T-helper 1 cell treated with Interleukin-12 subunit alpha and Interleukin-12 subunit beta and Interleukin-4 antibody, amounts not matched to agents 30 μg/mL and 1 μg/mL, for 36 hours (primary cell): ENCODE measurements around the gene ITGBL1.
A peak's percentile ranks its signal among the peaks of the same experiment; 100 is the strongest.

Experiments used
- H3K27ac Mint-ChIP-seq: one replicate; pipeline ENCODE4 v1.8.0; 2021; ENCODE audit warnings: mild to moderate bottlenecking, mixed read lengths
- H3K27me3 Mint-ChIP-seq: one replicate; pipeline ENCODE4 v1.8.0; 2021; ENCODE audit warnings: low read depth, mixed read lengths
- H3K36me3 Mint-ChIP-seq: one replicate; pipeline ENCODE4 v1.8.0; 2021; ENCODE audit warnings: low read depth, mixed read lengths
- H3K4me1 Mint-ChIP-seq: one replicate; pipeline ENCODE4 v1.8.0; 2021; ENCODE audit warnings: low read depth, mixed read lengths
- H3K4me3 Mint-ChIP-seq: one replicate; pipeline ENCODE4 v1.8.0; 2021; ENCODE audit warnings: mild to moderate bottlenecking, moderate library complexity, mixed read lengths
- H3K9me3 Mint-ChIP-seq: one replicate; pipeline ENCODE4 v1.8.0; 2021; ENCODE audit warnings: mixed read lengths

The ITGBL1 gene

DNA sequence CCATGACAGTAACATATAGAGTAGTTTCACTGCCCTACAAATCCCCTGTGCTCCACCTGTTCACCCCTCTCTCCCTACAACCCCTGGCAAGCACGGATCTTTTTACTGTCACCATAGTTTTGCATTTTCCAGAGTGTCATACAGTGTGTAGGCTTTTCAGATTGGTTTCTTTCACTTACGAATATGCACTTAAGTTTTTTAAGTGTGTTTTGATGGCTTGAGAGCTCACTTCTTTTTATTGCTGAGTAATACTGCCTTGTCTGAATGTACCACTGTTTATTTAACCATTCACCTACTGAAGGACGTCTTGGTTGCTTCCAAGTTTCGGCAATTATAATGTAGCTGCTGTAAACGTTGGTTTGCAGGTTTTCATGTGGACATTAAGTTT, 175.1 kb downstream of the ITGBL1 start:
- Mint-ChIP-seq H3K4me1 (peaks cover 18% of the 10 kb centered on the region), H3K36me3 (no peaks in the 10 kb centered on the region), H3K9me3 (no peaks in the 10 kb centered on the region), H3K4me3 (peak overlapping the region; percentile 38), H3K27me3 (peaks cover 15% of the 10 kb centered on the region), H3K27ac (peak overlapping the region; percentile 58)

DNA sequence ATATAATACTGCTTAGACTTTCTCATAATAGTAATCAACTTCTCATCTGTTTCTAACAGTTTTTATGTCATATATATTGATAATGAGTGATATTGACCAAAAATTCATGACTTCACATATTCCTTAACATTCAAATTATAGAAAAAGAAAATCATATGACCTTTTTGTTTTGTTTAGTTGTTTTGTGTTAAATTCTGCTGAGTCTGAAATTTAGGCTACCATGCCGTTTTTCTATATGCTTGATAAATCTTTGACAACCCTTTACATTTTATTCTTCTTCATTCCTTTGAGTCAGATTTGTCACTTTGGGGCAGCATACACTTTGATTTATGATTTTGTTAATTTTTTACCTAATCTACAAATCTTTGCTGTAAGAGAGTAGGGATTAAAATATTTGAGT, 176.4 kb downstream of the ITGBL1 start:
- H3K27ac Mint-ChIP-seq = no peak overlapping the region
- no peaks in the 10 kb centered on the region for H3K9me3 Mint-ChIP-seq
- no peaks in the 10 kb centered on the region for H3K36me3 Mint-ChIP-seq
- H3K4me1 Mint-ChIP-seq = peaks cover 18% of the 10 kb centered on the region
- H3K4me3 Mint-ChIP-seq = no peak overlapping the region
- H3K27me3 Mint-ChIP-seq = peaks cover 23% of the 10 kb centered on the region

DNA sequence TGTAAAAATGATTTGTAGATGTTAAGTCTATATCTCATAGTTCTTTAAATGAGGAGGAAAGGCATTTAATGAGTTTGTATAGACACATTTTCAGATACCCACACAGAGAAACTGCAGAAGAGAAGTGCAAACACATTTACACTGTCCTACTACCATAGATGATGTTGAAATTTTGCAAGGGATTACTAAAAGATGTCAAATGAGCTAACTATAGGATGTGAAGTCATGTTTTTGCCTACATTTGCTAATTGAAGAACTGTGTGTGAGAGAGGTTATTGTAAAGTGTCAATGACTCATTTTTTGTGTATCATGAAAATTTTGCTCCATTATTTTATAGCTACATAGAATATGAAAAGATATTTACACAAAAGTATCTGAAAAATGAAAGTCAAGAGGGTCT, 178.9 kb downstream of the ITGBL1 start:
- Mint-ChIP-seq H3K4me3 (no peak overlapping the region), H3K9me3 (no peaks in the 10 kb centered on the region), H3K27me3 (peaks cover 30% of the 10 kb centered on the region), H3K36me3 (no peaks in the 10 kb centered on the region), H3K27ac (no peak overlapping the region), H3K4me1 (peaks cover 14% of the 10 kb centered on the region)

DNA sequence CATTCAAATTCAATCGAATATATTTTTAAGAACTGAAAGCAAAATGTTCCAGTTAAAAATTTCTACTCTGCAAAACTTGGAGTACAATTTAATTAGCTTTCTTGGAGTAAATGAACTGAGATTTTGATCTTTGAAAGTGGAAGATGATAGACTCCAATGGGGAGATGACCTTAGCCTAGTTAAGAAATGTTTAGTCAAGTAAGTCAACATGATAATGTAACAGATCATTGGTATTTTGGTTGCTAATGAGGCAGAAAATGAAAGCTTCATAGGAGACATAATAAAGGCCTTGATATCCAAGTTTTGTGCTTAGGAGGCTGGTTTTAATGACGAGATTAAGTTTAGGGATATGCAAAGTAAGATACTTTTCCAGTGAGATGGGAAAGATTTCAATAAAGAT, 181.7 kb downstream of the ITGBL1 start:
- H3K27me3 Mint-ChIP-seq = peaks cover 26% of the 10 kb centered on the region

DNA sequence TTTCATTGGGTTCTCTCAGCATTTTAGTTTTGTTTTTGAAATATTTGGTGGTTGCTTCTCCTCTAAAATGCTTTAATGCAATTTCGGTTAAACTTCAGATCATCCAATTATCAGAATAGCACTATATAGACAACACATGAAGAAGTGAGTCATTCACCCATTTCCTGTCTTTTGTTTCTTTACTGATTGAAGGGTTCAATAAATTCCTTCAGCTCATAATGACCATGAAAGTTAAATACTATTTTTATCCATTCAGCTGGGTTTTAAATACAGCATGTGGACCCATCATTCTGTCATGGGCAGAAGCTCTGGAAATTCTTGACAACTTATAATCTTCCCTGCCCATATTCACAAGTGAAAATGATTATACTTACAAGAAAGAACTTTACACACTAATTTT, 187.2 kb downstream of the ITGBL1 start:
- Mint-ChIP-seq H3K4me3 (no peak overlapping the region), H3K27ac (no peak overlapping the region), H3K27me3 (peaks cover under 1% of the 10 kb centered on the region), H3K9me3 (no peaks in the 10 kb centered on the region), H3K36me3 (no peaks in the 10 kb centered on the region), H3K4me1 (no peaks in the 10 kb centered on the region)

More for the DNA sequence above, 181.7 kb downstream of the ITGBL1 start:
- H3K4me3 Mint-ChIP-seq = no peak overlapping the region
- H3K4me1 Mint-ChIP-seq = no peaks in the 10 kb centered on the region
- H3K36me3 Mint-ChIP-seq = no peaks in the 10 kb centered on the region
- no peaks in the 10 kb centered on the region for H3K9me3 Mint-ChIP-seq
- H3K27ac Mint-ChIP-seq = no peak overlapping the region

DNA sequence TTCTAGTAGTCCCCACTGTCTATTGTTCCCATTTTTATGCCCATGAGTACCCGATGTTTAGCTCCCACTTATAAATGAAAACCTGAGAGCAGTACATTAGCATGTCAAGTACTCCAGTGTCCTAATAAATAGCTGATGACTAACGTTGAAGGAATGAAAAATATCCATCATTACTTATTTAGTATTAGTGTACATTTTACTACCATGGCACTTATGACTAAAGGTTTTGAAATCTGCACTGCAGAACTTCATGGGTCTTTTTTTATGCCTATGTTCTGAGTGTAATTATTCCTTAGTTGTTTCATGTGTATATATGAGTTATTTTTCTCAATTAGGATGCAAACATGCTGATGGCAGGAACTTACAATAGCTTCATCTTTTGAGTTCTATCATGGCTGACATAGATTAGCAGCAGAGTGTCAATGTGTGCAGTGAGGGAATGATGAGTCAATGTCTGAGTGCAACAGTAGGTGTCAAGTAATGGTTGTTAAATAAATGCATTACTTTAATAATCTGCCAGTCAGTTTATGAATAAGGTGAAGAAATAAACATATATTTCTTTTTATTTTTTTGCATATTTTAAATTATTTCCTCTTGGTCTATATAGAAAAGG, 188.4 kb downstream of the ITGBL1 start:
- Mint-ChIP-seq H3K4me3 (no peak overlapping the region), H3K27me3 (no peaks in the 10 kb centered on the region), H3K36me3 (no peaks in the 10 kb centered on the region), H3K4me1 (no peaks in the 10 kb centered on the region), H3K9me3 (no peaks in the 10 kb centered on the region), H3K27ac (no peak overlapping the region)

DNA sequence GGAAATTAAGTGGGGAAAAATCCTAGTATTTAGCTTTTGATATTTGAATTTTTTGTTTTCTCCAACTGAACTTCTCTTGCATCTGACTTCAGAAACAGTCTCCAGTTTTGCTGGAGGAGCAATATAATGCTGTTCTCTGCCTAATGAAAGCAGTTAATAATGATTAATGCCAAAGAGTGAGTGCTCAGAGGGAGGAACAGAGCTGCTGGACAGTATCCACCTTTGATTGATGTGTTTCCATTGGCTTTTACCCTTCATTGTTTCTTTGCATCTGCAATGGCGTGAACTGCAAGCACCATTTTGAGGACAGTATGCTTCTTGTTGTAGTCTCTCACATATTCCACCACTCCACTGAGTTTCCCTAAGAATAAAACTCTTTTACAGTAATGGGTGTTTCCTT, 193.4 kb downstream of the ITGBL1 start:
- H3K36me3 Mint-ChIP-seq = no peaks in the 10 kb centered on the region
- no peaks in the 10 kb centered on the region for H3K4me1 Mint-ChIP-seq
- peaks cover 8% of the 10 kb centered on the region for H3K27me3 Mint-ChIP-seq

DNA sequence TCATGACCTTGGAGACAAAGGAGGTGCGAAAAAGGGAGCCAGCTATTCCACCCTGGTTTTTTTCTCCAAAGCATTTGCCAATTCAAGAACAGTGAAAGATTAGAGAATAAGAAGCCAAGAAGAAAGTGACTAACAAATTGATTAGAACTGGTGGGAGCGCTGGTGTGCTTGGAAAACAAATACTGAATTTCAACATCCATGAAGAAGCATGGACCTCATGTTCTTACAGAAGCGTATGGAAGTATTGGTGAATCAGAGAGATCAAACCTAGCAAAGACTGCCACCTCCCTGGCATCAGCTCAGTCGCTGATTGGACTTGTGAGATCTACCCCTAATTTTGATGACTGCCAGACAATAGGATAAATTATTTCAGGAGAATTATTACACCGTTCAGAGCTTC, 195.3 kb downstream of the ITGBL1 start:
- Mint-ChIP-seq H3K27ac (no peak overlapping the region), H3K9me3 (no peaks in the 10 kb centered on the region), H3K36me3 (no peaks in the 10 kb centered on the region), H3K27me3 (peaks cover 8% of the 10 kb centered on the region), H3K4me3 (no peak overlapping the region), H3K4me1 (no peaks in the 10 kb centered on the region)

More for the DNA sequence above, 193.4 kb downstream of the ITGBL1 start:
- H3K4me3 Mint-ChIP-seq = no peak overlapping the region
- H3K27ac Mint-ChIP-seq = no peak overlapping the region
- no peaks in the 10 kb centered on the region for H3K9me3 Mint-ChIP-seq

DNA sequence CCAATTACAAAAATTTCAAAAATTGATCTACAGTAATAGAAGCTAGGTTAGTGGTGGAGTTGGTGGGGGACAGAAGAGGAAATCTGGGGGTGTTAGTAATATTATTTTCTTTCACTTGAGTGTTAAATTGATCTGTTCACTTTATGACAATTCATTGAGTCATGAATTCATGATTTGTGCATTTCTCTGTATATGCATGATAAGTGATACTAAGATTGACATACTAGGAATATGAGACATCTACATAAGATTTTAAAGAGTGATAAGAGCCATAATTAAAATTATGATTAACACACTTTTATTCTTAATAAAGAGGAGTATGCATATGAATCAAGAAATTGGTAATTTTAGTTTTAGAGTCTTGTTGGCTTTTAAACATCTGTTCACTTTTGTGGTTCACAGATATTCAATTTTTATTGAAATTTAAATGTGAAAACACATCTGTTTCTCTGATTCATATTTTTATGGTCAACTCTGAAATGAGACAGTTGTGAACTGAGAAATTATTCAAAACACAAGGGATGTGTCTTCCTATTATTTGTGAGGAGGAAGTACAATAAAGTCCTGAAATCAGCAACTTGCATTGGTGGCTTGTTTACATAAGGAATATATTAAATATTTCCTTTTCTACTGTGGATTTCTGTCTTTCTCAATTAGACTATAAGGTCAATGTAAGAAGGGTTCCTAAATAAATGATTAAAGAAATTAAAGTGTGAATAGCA, 196.5 kb downstream of the ITGBL1 start:
- Mint-ChIP-seq H3K4me3 (no peak overlapping the region), H3K4me1 (no peaks in the 10 kb centered on the region), H3K27ac (no peak overlapping the region), H3K9me3 (peaks cover 5% of the 10 kb centered on the region), H3K36me3 (no peaks in the 10 kb centered on the region), H3K27me3 (peaks cover 8% of the 10 kb centered on the region)

DNA sequence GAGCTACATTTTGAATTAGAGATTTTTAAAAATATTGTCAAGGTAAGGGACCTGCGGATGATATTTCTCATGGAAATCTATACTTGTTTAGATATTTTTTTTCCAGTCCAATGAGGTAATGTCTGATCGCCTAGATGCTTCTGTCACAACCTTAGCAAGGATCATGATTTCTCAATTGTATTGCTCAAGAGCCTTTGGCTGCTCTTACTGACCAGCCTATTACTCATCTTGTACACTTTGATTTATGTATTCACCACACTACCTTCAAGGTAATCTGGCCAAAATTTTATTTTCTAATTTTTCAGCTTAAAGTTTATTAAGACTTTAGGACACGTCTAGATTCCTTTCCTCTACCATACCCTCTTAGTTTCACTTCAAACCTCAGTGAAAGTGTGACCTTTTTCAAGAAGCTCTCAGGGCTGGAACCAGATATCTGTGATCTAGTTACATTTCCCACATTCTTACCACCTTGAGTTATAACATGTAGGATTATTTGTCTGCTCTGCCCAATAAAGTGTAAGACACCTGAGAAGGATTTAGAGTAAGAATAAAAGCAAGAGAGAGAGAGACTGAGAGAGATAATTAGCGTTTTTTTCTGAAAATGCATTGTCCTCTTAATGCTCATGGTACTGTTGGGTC, 197.1 kb downstream of the ITGBL1 start:
- H3K36me3 Mint-ChIP-seq = no peaks in the 10 kb centered on the region
- H3K27me3 Mint-ChIP-seq = peaks cover 8% of the 10 kb centered on the region
- no peak overlapping the region for H3K27ac Mint-ChIP-seq
- H3K4me1 Mint-ChIP-seq = no peaks in the 10 kb centered on the region
- H3K9me3 Mint-ChIP-seq = peaks cover 5% of the 10 kb centered on the region
- H3K4me3 Mint-ChIP-seq = no peak overlapping the region

DNA sequence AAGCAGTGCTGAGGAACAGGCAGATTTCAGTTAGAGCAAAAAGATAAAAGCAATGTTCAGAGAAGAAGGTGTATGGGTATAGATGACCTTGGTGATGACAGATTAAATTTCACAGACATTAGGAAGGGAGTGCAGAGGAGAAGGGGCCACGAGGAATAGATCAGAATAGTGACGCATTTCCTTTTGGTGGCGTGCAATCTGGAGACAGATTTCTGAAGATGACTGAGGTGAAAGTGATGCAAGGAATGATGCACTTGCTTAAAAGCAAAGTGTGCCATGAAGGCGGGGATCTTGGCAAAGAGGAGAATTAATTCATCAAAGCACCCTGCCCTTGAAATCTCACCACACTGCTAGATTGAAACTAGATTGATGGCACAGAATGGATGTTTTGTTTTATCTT, 202.4 kb downstream of the ITGBL1 start:
- Mint-ChIP-seq H3K27me3 (no peaks in the 10 kb centered on the region), H3K4me3 (no peak overlapping the region), H3K27ac (no peak overlapping the region), H3K36me3 (no peaks in the 10 kb centered on the region), H3K9me3 (peaks cover 5% of the 10 kb centered on the region), H3K4me1 (no peaks in the 10 kb centered on the region)

DNA sequence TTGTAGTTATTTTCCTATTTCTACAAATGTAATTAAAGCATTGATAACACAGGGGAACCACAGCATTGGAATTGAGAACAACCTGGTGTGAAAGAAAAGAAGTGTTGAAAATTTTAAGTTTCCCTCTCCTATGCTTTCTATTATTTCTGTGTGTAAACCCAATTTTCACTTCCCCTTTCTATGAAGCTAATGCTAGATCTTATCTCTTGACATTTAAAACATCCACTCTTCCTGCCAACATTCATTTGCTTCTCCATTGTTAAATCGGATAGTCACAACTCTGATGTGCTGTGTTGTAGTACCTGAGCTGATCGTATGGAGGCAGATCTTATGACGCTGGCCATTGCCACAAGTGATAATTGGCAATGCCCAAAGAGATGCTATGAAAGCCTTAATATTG, 203.0 kb downstream of the ITGBL1 start:
- peaks cover 5% of the 10 kb centered on the region for H3K9me3 Mint-ChIP-seq
- no peak overlapping the region for H3K4me3 Mint-ChIP-seq
- no peaks in the 10 kb centered on the region for H3K36me3 Mint-ChIP-seq
- no peak overlapping the region for H3K27ac Mint-ChIP-seq
- H3K27me3 Mint-ChIP-seq = no peaks in the 10 kb centered on the region
- H3K4me1 Mint-ChIP-seq = no peaks in the 10 kb centered on the region

DNA sequence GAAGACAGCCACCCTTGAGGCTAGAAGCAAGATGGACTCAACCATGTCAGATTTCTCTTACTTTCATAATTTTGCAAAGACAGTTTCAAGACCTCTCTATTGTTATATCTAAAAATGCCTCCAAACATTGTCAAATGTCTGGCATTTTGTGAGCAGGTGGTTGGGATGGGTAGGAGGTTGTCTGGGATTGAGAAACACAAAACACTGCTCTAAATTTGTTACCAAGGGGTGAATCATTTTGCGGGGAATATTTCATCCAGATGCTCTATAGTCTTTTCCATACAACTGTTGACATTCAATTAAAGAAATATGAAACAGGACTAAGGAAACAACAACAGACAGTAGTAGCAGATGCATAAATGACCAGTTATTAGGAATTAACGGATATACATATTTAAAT, 208.2 kb downstream of the ITGBL1 start:
- no peak overlapping the region for H3K27ac Mint-ChIP-seq
- H3K4me3 Mint-ChIP-seq = no peak overlapping the region
- H3K27me3 Mint-ChIP-seq = no peaks in the 10 kb centered on the region
- no peaks in the 10 kb centered on the region for H3K9me3 Mint-ChIP-seq
- no peaks in the 10 kb centered on the region for H3K36me3 Mint-ChIP-seq
- no peaks in the 10 kb centered on the region for H3K4me1 Mint-ChIP-seq

DNA sequence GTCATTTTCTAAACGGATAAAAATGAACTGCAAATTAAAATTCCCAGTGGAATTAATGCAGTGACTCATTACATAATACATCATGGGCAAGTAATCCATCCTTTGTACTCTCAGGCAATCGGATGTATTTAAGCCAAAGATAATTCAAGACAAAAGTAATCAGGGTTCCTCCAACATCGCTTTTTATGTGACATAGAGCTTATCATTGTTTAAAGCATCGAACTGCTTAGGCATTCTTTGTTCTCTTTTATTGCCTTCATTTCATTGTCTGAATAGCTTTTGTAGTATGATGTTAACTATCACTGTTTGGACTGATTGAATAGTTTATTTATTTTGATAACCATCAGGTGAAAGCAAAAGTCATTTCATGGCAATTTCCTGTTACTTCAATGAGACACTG, 209.4 kb downstream of the ITGBL1 start:
- no peaks in the 10 kb centered on the region for H3K9me3 Mint-ChIP-seq
- H3K4me1 Mint-ChIP-seq = no peaks in the 10 kb centered on the region
- no peak overlapping the region for H3K27ac Mint-ChIP-seq
- H3K4me3 Mint-ChIP-seq = no peak overlapping the region
- no peaks in the 10 kb centered on the region for H3K36me3 Mint-ChIP-seq
- no peaks in the 10 kb centered on the region for H3K27me3 Mint-ChIP-seq

DNA sequence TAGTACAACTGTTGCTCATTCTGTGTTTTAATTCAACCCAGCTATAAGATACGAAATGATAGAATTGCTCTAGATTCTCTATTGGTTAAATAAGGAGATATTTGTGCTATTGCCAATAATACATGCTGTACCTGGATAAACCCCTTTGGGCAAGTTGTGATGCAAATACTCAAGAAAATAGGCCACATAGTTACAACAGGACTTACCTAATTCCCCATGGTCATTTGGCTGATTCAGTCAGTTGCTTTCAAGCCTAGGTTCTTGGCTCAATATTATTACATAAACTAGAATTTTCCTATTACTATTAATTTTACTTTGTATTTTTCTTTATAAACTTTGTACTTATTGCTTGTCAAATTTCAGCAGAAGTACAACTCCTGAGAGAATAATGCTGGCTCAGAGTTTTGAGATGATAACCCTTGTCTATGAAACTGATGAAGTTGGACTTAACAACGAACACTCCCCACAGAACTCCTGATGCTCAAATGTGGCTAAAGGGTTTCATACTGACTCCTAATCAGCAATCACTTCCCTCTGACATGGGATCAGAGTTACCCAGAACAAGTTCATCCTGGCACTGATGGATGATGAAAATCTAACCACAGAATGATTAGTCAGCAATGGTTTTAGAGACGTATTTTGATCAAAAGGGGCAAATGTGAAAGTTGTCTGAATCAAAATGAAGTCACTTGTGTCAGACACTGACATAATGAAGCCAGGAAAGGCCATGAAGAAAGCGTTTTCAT, 221.1 kb downstream of the ITGBL1 start:
- no peaks in the 10 kb centered on the region for H3K4me1 Mint-ChIP-seq

More for the DNA sequence above, 221.1 kb downstream of the ITGBL1 start:
- Mint-ChIP-seq H3K36me3 (no peaks in the 10 kb centered on the region), H3K4me3 (no peak overlapping the region), H3K27me3 (no peaks in the 10 kb centered on the region), H3K27ac (no peak overlapping the region), H3K9me3 (no peaks in the 10 kb centered on the region)
